HG02642 (cell line): ENCODE data around the gene CCDC150.

Experiments
- ATAC-seq: cut with Tn5 transposase; IDR thresholded peaks from one replicate; pipeline ENCODE4 v1.9.1; 2021; ENCODE audit warnings: mild to moderate bottlenecking; ENCODE audit not compliant: unreplicated experiment, poor library complexity

Gene CCDC150

GRCh38 chr2:196758474-196759377, 119.2 kb downstream of the CCDC150 start:
- ATAC-seq, result no peak

GRCh38 chr2:196759378-196759706, 119.8 kb downstream of the CCDC150 start:
- ATAC-seq, result no peak

GRCh38 chr2:196767101-196767500, 127.6 kb downstream of the CCDC150 start:
- no peak for ATAC-seq
